Measurements from ENCODE around the gene TRMT2A.

TRMT2A gene

GRCh38 chr22:20064140-20064480 lies 52.9 kb downstream of the TRMT2A start:
- H3K9me3 ChIP-seq (ENCODE audit: control insufficient read depth in 5 of 5, low read length in 5 of 5), result no peaks in the 10 kb centered on the region
- peaks cover 0 to 13% (median 3%) of the 10 kb centered on the region in 5 donors for H3K4me1 ChIP-seq (ENCODE audit: control insufficient read depth in 5 of 5, insufficient read depth in 5 of 5, low read length in 5 of 5)
- H3K27ac ChIP-seq (ENCODE audit: low read depth, low read length), result no peak overlapping the region
- no peaks in the 10 kb centered on the region for H3K27me3 ChIP-seq (ENCODE audit: control insufficient read depth in 5 of 5, insufficient read depth in 4 of 5, low read length in 5 of 5)
- H3K4me3 ChIP-seq (ENCODE audit: low read depth in 1 of 5, low read length in 5 of 5), result no peak overlapping the region
- H3K9ac ChIP-seq (ENCODE audit: low read length in 5 of 5), result no peak overlapping the region
- H3K36me3 ChIP-seq (ENCODE audit: control insufficient read depth in 5 of 5, insufficient read depth in 5 of 5, low read length in 5 of 5), result peaks cover 0 to 61% (median 48%) of the 10 kb centered on the region in 5 donors

GRCh38 chr22:20063271-20064139 lies 53.5 kb downstream of the TRMT2A start:
- H3K4me3 ChIP-seq (ENCODE audit: low read depth in 1 of 5, low read length in 5 of 5), result no peak overlapping the region
- H3K27me3 ChIP-seq (ENCODE audit: control insufficient read depth in 5 of 5, insufficient read depth in 4 of 5, low read length in 5 of 5), result no peaks in the 10 kb centered on the region
- H3K4me1 ChIP-seq (ENCODE audit: control insufficient read depth in 5 of 5, insufficient read depth in 5 of 5, low read length in 5 of 5), result peaks cover 0 to 13% (median 3%) of the 10 kb centered on the region in 5 donors
- no peaks in the 10 kb centered on the region for H3K9me3 ChIP-seq (ENCODE audit: control insufficient read depth in 5 of 5, low read length in 5 of 5)
- no peak overlapping the region for H3K27ac ChIP-seq (ENCODE audit: low read depth, low read length)
- H3K9ac ChIP-seq (ENCODE audit: low read length in 5 of 5), result no peak overlapping the region
- H3K36me3 ChIP-seq (ENCODE audit: control insufficient read depth in 5 of 5, insufficient read depth in 5 of 5, low read length in 5 of 5), result peaks cover 0 to 67% (median 50%) of the 10 kb centered on the region in 5 donors

DNA sequence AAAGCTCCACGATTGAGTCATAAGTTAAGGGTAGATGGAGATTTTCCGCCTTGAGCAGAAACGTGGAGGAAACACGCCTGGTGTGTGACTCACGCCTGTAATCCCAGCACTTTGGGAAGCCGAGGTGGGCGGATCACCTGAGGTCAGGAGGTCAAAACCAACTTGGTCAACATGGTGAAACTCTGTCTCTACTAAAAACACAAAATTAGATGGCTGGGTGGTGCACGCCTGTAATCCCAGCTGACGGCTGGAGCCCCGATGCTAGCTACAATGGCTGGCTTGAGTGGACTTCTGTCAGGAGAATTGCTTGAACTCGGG lies 54.3 kb downstream of the TRMT2A start:
- Histone ChIP-seq H3K36me3 (ENCODE audit: control insufficient read depth in 5 of 5, insufficient read depth in 5 of 5, low read length in 5 of 5) (peaks cover 0 to 74% (median 54%) of the 10 kb centered on the region in 5 donors), H3K4me3 (ENCODE audit: low read depth in 1 of 5, low read length in 5 of 5) (no peak overlapping the region), H3K4me1 (ENCODE audit: control insufficient read depth in 5 of 5, insufficient read depth in 5 of 5, low read length in 5 of 5) (peaks cover 0 to 13% (median 3%) of the 10 kb centered on the region in 5 donors), H3K27ac (ENCODE audit: low read depth, low read length) (no peak overlapping the region), H3K9me3 (ENCODE audit: control insufficient read depth in 5 of 5, low read length in 5 of 5) (no peaks in the 10 kb centered on the region), H3K27me3 (ENCODE audit: control insufficient read depth in 5 of 5, insufficient read depth in 4 of 5, low read length in 5 of 5) (no peaks in the 10 kb centered on the region), H3K9ac (ENCODE audit: low read length in 5 of 5) (no peak overlapping the region)

GRCh38 chr22:20062043-20062765 lies 54.8 kb downstream of the TRMT2A start:
- H3K9me3 ChIP-seq (ENCODE audit: control insufficient read depth in 5 of 5, low read length in 5 of 5), result no peaks in the 10 kb centered on the region
- peaks cover 0 to 79% (median 60%) of the 10 kb centered on the region in 5 donors for H3K36me3 ChIP-seq (ENCODE audit: control insufficient read depth in 5 of 5, insufficient read depth in 5 of 5, low read length in 5 of 5)
- H3K9ac ChIP-seq (ENCODE audit: low read length in 5 of 5), result no peak overlapping the region
- H3K4me1 ChIP-seq (ENCODE audit: control insufficient read depth in 5 of 5, insufficient read depth in 5 of 5, low read length in 5 of 5), result peaks cover 0 to 13% (median 3%) of the 10 kb centered on the region in 5 donors
- H3K4me3 ChIP-seq (ENCODE audit: low read depth in 1 of 5, low read length in 5 of 5), result no peak overlapping the region
- H3K27me3 ChIP-seq (ENCODE audit: control insufficient read depth in 5 of 5, insufficient read depth in 4 of 5, low read length in 5 of 5), result no peaks in the 10 kb centered on the region
- H3K27ac ChIP-seq (ENCODE audit: low read depth, low read length), result peak overlapping the region; percentile 16

Measured in subcutaneous abdominal adipose tissue (tissue), 5 donors.